T-helper 17 cell (primary cell): ENCODE results near the gene DPRX. TPM values are rescaled to one million over a fixed set of nuclear protein-coding genes. Genes with fewer than 3 reads are reported as not detected.

Source experiments
- ATAC-seq: fragments of 150-1000 bp; cut with Tn5 transposase; 2 replicates; pipeline ENCODE4 v1.10.0; 2021; ENCODE audit warnings: mild to moderate bottlenecking, moderate library complexity
- DNase-seq, 3 donors: peaks; one replicate each; pipeline versions ENCODE4 v3.0.0 to v3.0.0-alpha.2; 2020 to 2021
- H3K9me3 ChIP-seq: one replicate; pipeline ENCODE4 v1.7.0; 2013; ENCODE audit warnings: low read length, mild to moderate bottlenecking; ENCODE audit not compliant: control insufficient read depth, poor library complexity, severe bottlenecking
- H3K27ac Mint-ChIP-seq: one replicate; pipeline ENCODE4 v1.8.0; 2022; ENCODE audit warnings: mild to moderate bottlenecking, moderate library complexity, mixed read lengths
- H3K27me3 Mint-ChIP-seq: one replicate; pipeline ENCODE4 v1.8.0; 2022; ENCODE audit warnings: mixed read lengths
- H3K36me3 Mint-ChIP-seq: one replicate; pipeline ENCODE4 v1.8.0; 2022; ENCODE audit warnings: low read depth, mixed read lengths
- H3K4me1 Mint-ChIP-seq: one replicate; pipeline ENCODE4 v1.8.0; 2022; ENCODE audit warnings: mild to moderate bottlenecking, mixed read lengths
- H3K4me3 Mint-ChIP-seq: one replicate; pipeline ENCODE4 v1.8.0; 2022; ENCODE audit warnings: mild to moderate bottlenecking, moderate library complexity, mixed read lengths
- total RNA-seq, 4 donors: library from RNA in 2 of 4; stranded (reverse) in 2 of 4; gene quantifications; one replicate each; pipeline ENCODE4 v1.2.3 and lab custom pipeline; 2022 to 2026

DPRX gene
- total RNA-seq, result not detected
- total RNA-seq (lab: John Stamatoyannopoulos, UW), result 0 reads per million in 2 donors

- DNase-seq (no peak), ATAC-seq (no peak)
- no peaks in the 10 kb centered on the region for H3K9me3 ChIP-seq
- Mint-ChIP-seq H3K4me1 (no peaks in the 10 kb centered on the region), H3K27me3 (no peaks in the 10 kb centered on the region), H3K4me3 (no peak within 1 kb of the TSS), H3K27ac (no peak within 1 kb of the TSS), H3K36me3 (no peaks in the 10 kb centered on the region)
Measured at GRCh38 chr19:53631949-53632407, at the start of gene DPRX. Gene DPRX (plus strand): TSS chr19:53631999. CDS start chr19:53632107, 108 bp downstream.

DNA sequence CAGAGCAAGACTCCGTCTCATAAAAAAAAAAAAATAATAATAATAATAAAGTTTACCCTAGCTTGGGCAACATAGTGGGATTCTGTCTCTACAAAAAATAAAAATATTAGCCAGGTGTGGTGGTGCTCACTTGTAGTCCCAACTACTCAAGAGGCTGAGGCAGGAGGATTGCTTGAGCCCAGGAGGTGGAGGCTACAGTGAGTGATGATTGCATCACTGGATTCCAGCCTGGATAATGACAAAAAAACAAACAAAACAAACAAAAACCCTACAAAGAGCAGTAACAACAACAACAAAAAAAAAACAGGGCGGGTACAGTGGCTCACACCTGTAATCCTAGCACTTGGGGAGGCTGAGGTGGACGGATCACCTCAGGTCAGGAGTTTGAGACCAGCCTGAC is 48.6 kb upstream of the DPRX start:
- peaks cover 13% of the 10 kb centered on the region for H3K9me3 ChIP-seq
- H3K36me3 Mint-ChIP-seq, result peaks cover 2% of the 10 kb centered on the region
- H3K4me3 Mint-ChIP-seq, result no peak overlapping the region
- no peaks in the 10 kb centered on the region for H3K27me3 Mint-ChIP-seq
- ATAC-seq (no peak), DNase-seq (no peak)
- no peaks in the 10 kb centered on the region for H3K4me1 Mint-ChIP-seq
- H3K27ac Mint-ChIP-seq, result peak overlapping the region; percentile 1

- H3K9me3 ChIP-seq, result peaks cover 2% of the 10 kb centered on the region
- peaks cover 2% of the 10 kb centered on the region for H3K36me3 Mint-ChIP-seq
- no peak for ATAC-seq
- no peak overlapping the region for H3K27ac Mint-ChIP-seq
- no peaks in the 10 kb centered on the region for H3K4me1 Mint-ChIP-seq
- no peak overlapping the region for H3K4me3 Mint-ChIP-seq
- H3K27me3 Mint-ChIP-seq, result no peaks in the 10 kb centered on the region
- DNase-seq, result no peak
Measured at GRCh38 chr19:53586277-53586691, 45.5 kb upstream of the DPRX start.

- no peaks in the 10 kb centered on the region for H3K36me3 Mint-ChIP-seq
- H3K4me3 Mint-ChIP-seq, result no peak overlapping the region
- no peak for DNase-seq
- no peaks in the 10 kb centered on the region for H3K27me3 Mint-ChIP-seq
- peaks cover 2% of the 10 kb centered on the region for H3K9me3 ChIP-seq
- no peak for ATAC-seq
- H3K27ac Mint-ChIP-seq, result no peak overlapping the region
- H3K4me1 Mint-ChIP-seq, result no peaks in the 10 kb centered on the region
Measured at GRCh38 chr19:53594811-53595509, 36.8 kb upstream of the DPRX start.

- no peak for ATAC-seq
- peaks cover 2% of the 10 kb centered on the region for H3K9me3 ChIP-seq
- DNase-seq, result no peak
- H3K27ac Mint-ChIP-seq, result no peak overlapping the region
- H3K36me3 Mint-ChIP-seq, result no peaks in the 10 kb centered on the region
- H3K27me3 Mint-ChIP-seq, result no peaks in the 10 kb centered on the region
- H3K4me1 Mint-ChIP-seq, result no peaks in the 10 kb centered on the region
- no peak overlapping the region for H3K4me3 Mint-ChIP-seq
Measured at GRCh38 chr19:53595510-53595867, 36.3 kb upstream of the DPRX start.

DNA sequence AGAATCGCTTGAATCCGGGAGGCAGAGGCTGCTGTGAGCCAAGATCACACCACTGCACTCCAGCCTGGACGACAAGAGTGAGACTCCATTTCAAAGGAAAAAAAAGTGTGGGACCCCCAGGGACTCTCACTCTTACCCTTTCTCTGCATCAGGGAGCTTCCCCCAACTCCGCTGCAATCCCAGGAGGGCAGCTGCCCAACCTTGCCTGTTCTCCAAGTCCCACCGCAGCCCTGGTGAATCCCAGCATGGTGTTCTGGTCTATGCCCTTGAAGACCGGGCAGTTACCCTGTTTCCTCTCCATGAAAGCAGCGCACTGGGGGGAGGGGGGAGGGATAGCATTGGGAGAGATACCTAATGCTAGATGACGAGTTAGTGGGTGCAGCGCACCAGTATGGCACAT is 35.7 kb upstream of the DPRX start:
- Mint-ChIP-seq H3K36me3 (no peaks in the 10 kb centered on the region), H3K27ac (no peak overlapping the region), H3K4me1 (no peaks in the 10 kb centered on the region), H3K27me3 (no peaks in the 10 kb centered on the region), H3K4me3 (no peak overlapping the region)
- ATAC-seq, result no peak
- H3K9me3 ChIP-seq, result peaks cover 2% of the 10 kb centered on the region
- no peak for DNase-seq

DNA sequence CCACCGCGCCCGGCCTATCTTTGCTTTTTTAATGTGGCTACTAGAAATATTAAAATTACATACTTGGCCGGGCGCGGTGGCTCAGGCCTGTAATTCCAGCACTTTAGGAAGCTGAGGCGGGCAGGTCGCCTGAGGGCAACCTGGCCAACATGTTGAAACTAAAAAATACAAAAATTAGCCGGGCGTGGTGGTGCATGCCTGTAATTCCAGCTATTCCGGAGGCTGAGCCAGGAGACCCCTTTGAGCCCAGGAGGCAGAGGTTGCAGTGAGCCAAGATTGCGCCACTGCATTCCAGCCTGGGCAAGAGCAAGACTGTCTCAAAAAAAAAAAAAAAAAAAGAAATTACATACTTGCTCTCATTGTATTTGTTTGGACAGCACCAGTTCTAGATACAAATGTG is 34.8 kb upstream of the DPRX start:
- Mint-ChIP-seq H3K27me3 (no peaks in the 10 kb centered on the region), H3K36me3 (no peaks in the 10 kb centered on the region), H3K27ac (no peak overlapping the region), H3K4me1 (no peaks in the 10 kb centered on the region), H3K4me3 (no peak overlapping the region)
- H3K9me3 ChIP-seq, result peaks cover 2% of the 10 kb centered on the region
- ATAC-seq (no peak), DNase-seq (no peak)

DNA sequence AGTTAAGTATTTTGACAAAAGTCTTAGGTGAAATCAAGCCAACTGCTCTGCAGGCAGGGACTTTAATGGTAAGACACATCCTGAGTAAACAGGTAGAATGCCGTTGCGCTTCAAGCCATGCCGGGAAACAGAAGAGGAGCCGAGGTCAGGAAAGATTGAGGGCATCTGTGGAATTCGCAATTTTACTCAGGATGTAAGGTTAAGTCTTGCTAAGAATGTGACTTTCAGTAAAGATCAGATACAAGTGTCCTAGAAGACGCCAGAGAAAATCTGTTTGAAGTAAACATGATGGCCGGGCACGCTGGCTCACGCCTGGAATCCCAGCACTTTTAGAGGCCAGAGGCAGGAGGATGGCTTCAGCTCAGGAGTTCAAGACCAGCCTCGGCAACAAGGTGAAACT is 33.4 kb upstream of the DPRX start:
- DNase-seq (no peak), ATAC-seq (no peak)
- Mint-ChIP-seq H3K27me3 (no peaks in the 10 kb centered on the region), H3K4me1 (no peaks in the 10 kb centered on the region), H3K4me3 (no peak overlapping the region), H3K36me3 (no peaks in the 10 kb centered on the region), H3K27ac (no peak overlapping the region)
- no peaks in the 10 kb centered on the region for H3K9me3 ChIP-seq

DNA sequence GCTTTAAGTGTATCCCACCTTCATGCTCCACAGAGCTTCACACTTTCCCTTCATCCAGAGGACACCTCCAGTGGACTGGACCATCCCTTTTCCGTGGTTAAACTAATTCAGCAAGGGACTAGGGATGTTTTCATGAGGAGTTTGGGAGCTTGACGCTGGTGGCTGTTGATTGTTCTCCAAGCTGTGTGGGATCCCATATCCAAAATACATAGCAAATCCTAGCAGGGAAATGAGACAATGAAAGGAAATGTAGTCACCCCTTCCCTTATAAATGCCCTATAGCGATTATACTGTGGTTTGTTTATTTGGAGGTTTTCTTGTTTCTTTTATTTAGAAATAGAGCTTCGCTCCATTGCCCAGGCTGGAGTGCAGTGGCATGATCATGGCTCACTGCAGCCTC is 31.6 kb upstream of the DPRX start:
- no peak for ATAC-seq
- DNase-seq, result no peak
- H3K9me3 ChIP-seq, result no peaks in the 10 kb centered on the region
- Mint-ChIP-seq H3K4me3 (no peak overlapping the region), H3K27ac (no peak overlapping the region), H3K27me3 (no peaks in the 10 kb centered on the region), H3K4me1 (no peaks in the 10 kb centered on the region), H3K36me3 (no peaks in the 10 kb centered on the region)

DNA sequence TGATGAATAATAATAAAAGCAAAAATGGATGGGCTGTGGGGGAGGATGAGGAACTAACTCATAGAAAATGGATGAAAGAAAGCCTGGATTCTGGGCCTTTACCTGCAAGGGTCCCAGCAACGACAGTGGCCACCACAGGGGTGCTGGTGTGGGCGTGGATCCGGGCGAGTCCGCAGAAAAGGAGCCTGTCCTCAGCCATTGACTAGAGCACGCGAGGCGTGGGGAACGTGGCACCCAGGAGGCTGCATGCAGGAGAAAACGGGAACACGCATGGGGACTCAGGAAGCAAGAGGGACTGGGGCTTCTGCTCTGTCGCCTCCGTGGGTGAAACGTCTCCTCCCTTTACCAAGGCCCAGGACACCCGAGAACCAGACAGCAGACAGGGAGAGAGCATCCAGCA is 25.8 kb upstream of the DPRX start:
- no peak overlapping the region for H3K4me3 Mint-ChIP-seq
- H3K27ac Mint-ChIP-seq, result no peak overlapping the region
- ATAC-seq, result no peak
- no peaks in the 10 kb centered on the region for H3K9me3 ChIP-seq
- H3K4me1 Mint-ChIP-seq, result no peaks in the 10 kb centered on the region
- DNase-seq, result no peak
- no peaks in the 10 kb centered on the region for H3K27me3 Mint-ChIP-seq
- no peaks in the 10 kb centered on the region for H3K36me3 Mint-ChIP-seq

DNA sequence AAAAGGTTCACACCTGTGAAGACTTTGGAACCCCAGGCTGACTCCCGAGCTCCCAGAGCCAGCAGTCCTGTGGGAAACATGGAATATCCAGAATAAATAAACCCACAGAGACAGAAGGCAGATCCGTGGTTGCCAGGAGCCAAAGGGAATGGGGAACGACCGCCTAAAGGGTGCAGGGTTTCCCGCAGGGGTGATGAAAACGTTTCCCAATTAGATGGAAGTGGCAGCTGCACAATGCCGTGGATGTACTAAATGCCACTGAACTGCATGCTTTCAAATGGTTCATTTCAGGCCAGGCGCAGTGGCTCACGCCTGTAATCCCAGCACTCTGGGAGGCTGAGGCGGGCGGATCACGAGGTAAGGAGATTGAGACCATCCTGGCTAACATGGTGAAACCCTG is 23.4 kb upstream of the DPRX start:
- DNase-seq, result no peak
- Mint-ChIP-seq H3K27me3 (no peaks in the 10 kb centered on the region), H3K4me3 (no peak overlapping the region), H3K4me1 (no peaks in the 10 kb centered on the region), H3K36me3 (no peaks in the 10 kb centered on the region), H3K27ac (no peak overlapping the region)
- ATAC-seq, result no peak
- no peaks in the 10 kb centered on the region for H3K9me3 ChIP-seq

- Mint-ChIP-seq H3K27me3 (no peaks in the 10 kb centered on the region), H3K4me3 (no peak overlapping the region), H3K36me3 (no peaks in the 10 kb centered on the region), H3K27ac (no peak overlapping the region), H3K4me1 (no peaks in the 10 kb centered on the region)
- ATAC-seq (no peak), DNase-seq (no peak)
- no peaks in the 10 kb centered on the region for H3K9me3 ChIP-seq
Measured at GRCh38 chr19:53612762-53613526, 18.9 kb upstream of the DPRX start.

DNA sequence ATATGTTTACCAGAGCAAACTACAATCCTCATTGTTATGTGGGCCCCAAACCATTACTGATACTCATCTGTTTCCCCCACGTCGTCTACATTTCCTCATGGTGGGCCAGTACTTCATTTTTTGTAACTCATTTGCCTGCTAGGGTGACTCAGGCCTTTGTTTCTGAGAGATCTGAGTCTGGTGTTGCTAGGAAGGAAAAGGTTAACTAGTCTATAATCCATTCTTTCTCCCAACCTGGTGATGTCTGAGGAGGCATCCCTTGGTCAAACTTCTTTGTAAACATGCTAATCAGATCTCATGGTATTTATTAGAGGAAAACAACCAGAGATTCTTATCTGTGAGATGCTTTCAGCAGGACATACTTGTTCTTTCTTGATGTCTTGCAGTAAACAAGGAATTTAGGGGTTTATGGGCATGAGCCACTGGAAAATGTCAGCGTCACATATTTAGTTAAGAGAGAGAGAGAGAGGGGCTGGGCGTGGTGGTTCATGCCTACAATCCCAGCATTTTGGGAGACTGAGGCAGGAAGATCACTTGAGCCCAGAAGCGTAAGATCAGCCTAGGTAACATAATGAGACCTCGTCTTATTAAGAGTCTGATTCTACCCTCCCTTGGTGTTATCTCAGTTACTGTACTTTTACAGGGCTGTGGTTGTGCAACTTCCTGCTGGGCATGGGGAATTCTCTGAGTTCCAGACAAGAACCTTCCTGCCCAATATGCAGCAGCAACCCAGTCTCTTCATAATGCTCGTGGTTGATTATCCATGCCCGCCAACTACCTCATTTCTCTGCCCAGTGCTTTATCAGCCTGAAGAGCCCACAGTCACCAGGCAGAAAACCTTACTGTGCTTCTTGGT is 9.7 kb upstream of the DPRX start:
- H3K27ac Mint-ChIP-seq, result no peak overlapping the region
- DNase-seq, result no peak
- ATAC-seq, result no peak
- no peak overlapping the region for H3K4me3 Mint-ChIP-seq
- no peaks in the 10 kb centered on the region for H3K36me3 Mint-ChIP-seq
- H3K27me3 Mint-ChIP-seq, result no peaks in the 10 kb centered on the region
- no peaks in the 10 kb centered on the region for H3K4me1 Mint-ChIP-seq
- H3K9me3 ChIP-seq, result no peaks in the 10 kb centered on the region
